Panc1 (cell line): ENCODE data around the gene SPSB1.

ENCODE experiments used
- POLR2AphosphoS5 ChIP-seq: IDR thresholded peaks from 2 replicates; pipeline ENCODE4 v1.6.1; 2012; ENCODE audit warnings: mild to moderate bottlenecking, low read depth, low read length, moderate library complexity
- REST ChIP-seq, 2 experiments: IDR thresholded peaks; 2 replicates each; pipeline ENCODE4 v1.6.1; 2011 to 2012; ENCODE audit warnings: low read depth in 2 of 2, control low read depth in 1 of 2, low read length in 1 of 2, mild to moderate bottlenecking in 1 of 2, moderate library complexity in 1 of 2; ENCODE audit not compliant: insufficient read depth in 1 of 2
- SIN3A ChIP-seq: IDR thresholded peaks from 2 replicates; pipeline ENCODE4 v1.6.1; 2012; ENCODE audit warnings: low read depth, mild to moderate bottlenecking, low read length, moderate library complexity, borderline replicate concordance; ENCODE audit not compliant: insufficient read depth
- TCF7L2 ChIP-seq: IDR thresholded peaks from 2 replicates; pipeline ENCODE4 v1.6.1; 2011; ENCODE audit warnings: mild to moderate bottlenecking, low read depth, low read length, inconsistent platforms
- TF ChIP-seq, protein P1 (sequence below): fragments of 450-650 bp; IDR thresholded peaks from 2 replicates; pipeline ENCODE4 v1.5.1; 2017; ENCODE audit warnings: mild to moderate bottlenecking

DNA sequence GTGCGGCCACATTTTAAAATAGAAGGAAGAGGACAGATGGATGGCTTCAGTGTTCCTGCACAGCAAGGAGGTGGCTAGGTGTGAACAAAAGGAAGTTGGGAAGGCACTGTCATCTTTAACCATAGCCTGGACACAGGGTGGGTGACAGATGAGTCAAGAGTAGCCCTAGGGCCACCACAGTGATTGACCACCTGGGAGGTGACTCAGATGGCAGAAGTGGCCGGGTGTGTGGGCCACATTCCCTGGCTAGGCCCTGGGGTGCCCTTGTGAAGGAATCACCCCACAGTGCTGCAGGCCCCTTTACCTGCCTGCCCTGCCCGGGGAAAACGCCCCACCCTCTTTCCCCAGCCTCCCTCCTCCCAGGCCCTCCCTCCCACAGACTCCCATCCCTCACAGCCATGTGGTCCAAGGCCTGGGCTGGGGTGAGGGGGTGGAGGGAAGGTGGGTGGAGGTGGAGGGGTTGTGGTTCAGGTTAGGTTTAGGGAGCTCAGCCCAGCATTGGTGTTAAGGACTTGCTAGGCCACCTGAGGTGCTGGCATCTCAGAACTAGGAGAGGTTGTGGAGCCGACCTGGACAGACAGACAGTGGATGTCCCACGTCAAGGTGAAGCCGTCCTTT, 59.1 kb downstream of the SPSB1 start:
- TF ChIP-seq, protein P1, sequence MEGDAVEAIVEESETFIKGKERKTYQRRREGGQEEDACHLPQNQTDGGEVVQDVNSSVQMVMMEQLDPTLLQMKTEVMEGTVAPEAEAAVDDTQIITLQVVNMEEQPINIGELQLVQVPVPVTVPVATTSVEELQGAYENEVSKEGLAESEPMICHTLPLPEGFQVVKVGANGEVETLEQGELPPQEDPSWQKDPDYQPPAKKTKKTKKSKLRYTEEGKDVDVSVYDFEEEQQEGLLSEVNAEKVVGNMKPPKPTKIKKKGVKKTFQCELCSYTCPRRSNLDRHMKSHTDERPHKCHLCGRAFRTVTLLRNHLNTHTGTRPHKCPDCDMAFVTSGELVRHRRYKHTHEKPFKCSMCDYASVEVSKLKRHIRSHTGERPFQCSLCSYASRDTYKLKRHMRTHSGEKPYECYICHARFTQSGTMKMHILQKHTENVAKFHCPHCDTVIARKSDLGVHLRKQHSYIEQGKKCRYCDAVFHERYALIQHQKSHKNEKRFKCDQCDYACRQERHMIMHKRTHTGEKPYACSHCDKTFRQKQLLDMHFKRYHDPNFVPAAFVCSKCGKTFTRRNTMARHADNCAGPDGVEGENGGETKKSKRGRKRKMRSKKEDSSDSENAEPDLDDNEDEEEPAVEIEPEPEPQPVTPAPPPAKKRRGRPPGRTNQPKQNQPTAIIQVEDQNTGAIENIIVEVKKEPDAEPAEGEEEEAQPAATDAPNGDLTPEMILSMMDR: no peak
- TF ChIP-seq TCF7L2: no peak
- no peak for TF ChIP-seq SIN3A
- no peak for TF ChIP-seq REST (IDR thresholded peaks at IDR 0.05; ENCODE audit: insufficient read depth in 1 of 2, low read depth in 2 of 2, low read length in 1 of 2)
- TF ChIP-seq POLR2AphosphoS5: no peak
